Measurements from ENCODE around the gene ST6GALNAC1.
"Not testable (repeated sequence)": the region's sequence is repeated elsewhere in the genome, so short reads cannot be mapped to it uniquely, and the experiment has no call there.

ST6GALNAC1 gene

GRCh38 chr17:76645481-76645880, 1.9 kb upstream of the ST6GALNAC1 start:
- no peak for DNase-seq (ENCODE audit: low read depth)
- no peak overlapping the region for H3K4me3 ChIP-seq (replicated peaks; ENCODE audit: low read depth, low read length)
- no peak for TF ChIP-seq CTCF (IDR thresholded peaks at IDR 0.05; ENCODE audit: low read length, missing control alignments)

GRCh38 chr17:76644995-76645394, 1.4 kb upstream of the ST6GALNAC1 start:
- TF ChIP-seq CTCF (IDR thresholded peaks at IDR 0.05; ENCODE audit: low read length, missing control alignments): no peak
- no peak overlapping the region for H3K4me3 ChIP-seq (replicated peaks; ENCODE audit: low read depth, low read length)
- DNase-seq (ENCODE audit: low read depth): no peak

GRCh38 chr17:76642994-76643393, 563 bp downstream of the ST6GALNAC1 start:
- H3K4me3 ChIP-seq (replicated peaks; ENCODE audit: low read depth, low read length): no peak overlapping the region
- no peak for TF ChIP-seq CTCF (IDR thresholded peaks at IDR 0.05; ENCODE audit: low read length, missing control alignments)
- no peak for DNase-seq (ENCODE audit: low read depth)

DNA sequence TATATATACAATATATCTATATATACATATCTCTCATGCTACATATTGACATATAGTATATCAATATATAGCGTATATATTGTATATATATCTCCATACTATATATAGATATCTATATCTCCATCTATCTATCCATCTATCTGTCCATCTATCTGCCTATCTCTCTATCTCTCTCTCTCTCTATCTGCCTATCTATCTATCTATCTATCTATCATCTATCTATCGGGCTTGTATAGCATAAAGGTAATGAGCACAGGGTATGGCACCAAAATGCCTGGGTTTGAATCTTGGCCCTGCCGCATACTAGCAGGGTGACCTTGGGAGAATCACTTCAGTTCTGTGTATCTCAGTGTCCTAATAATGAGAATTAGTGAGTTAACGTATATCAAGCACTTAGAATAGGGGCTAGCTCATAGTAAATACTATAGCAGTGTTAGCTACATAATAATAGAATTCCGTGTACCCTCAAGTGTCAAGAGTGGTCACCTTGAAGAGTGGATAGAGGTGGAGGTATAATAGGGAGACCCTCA, 1.5 kb downstream of the ST6GALNAC1 start:
- no peak for TF ChIP-seq CTCF (IDR thresholded peaks at IDR 0.05; ENCODE audit: low read length, missing control alignments)
- no peak for DNase-seq (ENCODE audit: low read depth)
- H3K4me3 ChIP-seq (replicated peaks; ENCODE audit: low read depth, low read length): no peak overlapping the region

GRCh38 chr17:76641501-76641900, 2.1 kb downstream of the ST6GALNAC1 start:
- TF ChIP-seq CTCF (IDR thresholded peaks at IDR 0.05; ENCODE audit: low read length, missing control alignments): no peak
- no peak overlapping the region for H3K4me3 ChIP-seq (replicated peaks; ENCODE audit: low read depth, low read length)
- DNase-seq (ENCODE audit: low read depth): peak; percentile 44

GRCh38 chr17:76640550-76641380, 2.8 kb downstream of the ST6GALNAC1 start:
- no peak overlapping the region for H3K4me3 ChIP-seq (replicated peaks; ENCODE audit: low read depth, low read length)
- no peak for TF ChIP-seq CTCF (IDR thresholded peaks at IDR 0.05; ENCODE audit: low read length, missing control alignments)
- DNase-seq (ENCODE audit: low read depth): peak; percentile 55

- H3K4me3 ChIP-seq (replicated peaks; ENCODE audit: low read depth, low read length): no peak overlapping the region
- no peak for DNase-seq (ENCODE audit: low read depth)
- no peak for TF ChIP-seq CTCF (IDR thresholded peaks at IDR 0.05; ENCODE audit: low read length, missing control alignments)
Observed at GRCh38 chr17:76638263-76638662, 5.3 kb downstream of the ST6GALNAC1 start.

- H3K4me3 ChIP-seq (replicated peaks; ENCODE audit: low read depth, low read length); DNase-seq (ENCODE audit: low read depth): not testable (repeated sequence)
Observed at GRCh38 chr17:76636486-76637206, 6.9 kb downstream of the ST6GALNAC1 start.

All from fibroblast of pulmonary artery (primary cell).